WERI-Rb-1 (cell line): ENCODE results near the gene BLMH.
A peak's percentile ranks its signal among the peaks of the same experiment; 100 is the strongest.

ENCODE experiments used
- DNase-seq: peaks from one replicate; pipeline ENCODE4 v3.0.0-alpha.2; 2020
- H3K27ac ChIP-seq: fragments of 250-450 bp; sonication (Bioruptor Pico); 2 replicates; pipeline ENCODE4 v1.5.1; 2020; ENCODE audit warnings: mild to moderate bottlenecking, moderate library complexity
- H3K27me3 ChIP-seq: fragments of 250-450 bp; sonication (Bioruptor Pico); 2 replicates; pipeline ENCODE4 v1.5.1; 2021; ENCODE audit warnings: mild to moderate bottlenecking, low read depth, moderate library complexity; ENCODE audit not compliant: insufficient read depth, severe bottlenecking
- H3K36me3 ChIP-seq: fragments of 250-450 bp; sonication (Bioruptor Pico); 2 replicates; pipeline ENCODE4 v1.5.1; 2020; ENCODE audit warnings: mild to moderate bottlenecking, moderate library complexity
- H3K4me3 ChIP-seq: 2 replicates; pipeline ENCODE4 v1.5.1; 2011; ENCODE audit warnings: low read depth, mild to moderate bottlenecking, control low read depth, low read length
- H3K9me3 ChIP-seq: fragments of 250-450 bp; sonication (Bioruptor Pico); 2 replicates; pipeline ENCODE4 v1.5.1; 2021; ENCODE audit warnings: mild to moderate bottlenecking, moderate library complexity; ENCODE audit not compliant: severe bottlenecking
- CTCF ChIP-seq: IDR thresholded peaks from 2 replicates; pipeline ENCODE4 v1.5.1; 2011; ENCODE audit warnings: low read depth, mild to moderate bottlenecking, control low read depth, inconsistent platforms, low read length

BLMH gene

GRCh38 chr17:30239089-30239462, 52.7 kb downstream of the BLMH start:
- TF ChIP-seq CTCF, result no peak
- Histone ChIP-seq H3K4me3 (no peak overlapping the region), H3K36me3 (no peaks in the 10 kb centered on the region), H3K27ac (no peak overlapping the region), H3K27me3 (no peaks in the 10 kb centered on the region), H3K9me3 (no peaks in the 10 kb centered on the region)
- DNase-seq, result peak; percentile 33

- no peaks in the 10 kb centered on the region for H3K27me3 ChIP-seq
- H3K27ac ChIP-seq, result no peak overlapping the region
- no peaks in the 10 kb centered on the region for H3K36me3 ChIP-seq
- no peak for TF ChIP-seq CTCF
- no peaks in the 10 kb centered on the region for H3K9me3 ChIP-seq
- DNase-seq, result no peak
- no peak overlapping the region for H3K4me3 ChIP-seq
Observed at GRCh38 chr17:30238387-30239088, 53.2 kb downstream of the BLMH start.

- TF ChIP-seq CTCF, result no peak
- no peaks in the 10 kb centered on the region for H3K9me3 ChIP-seq
- no peak for DNase-seq
- no peaks in the 10 kb centered on the region for H3K36me3 ChIP-seq
- no peak overlapping the region for H3K27ac ChIP-seq
- H3K4me3 ChIP-seq, result no peak overlapping the region
- no peaks in the 10 kb centered on the region for H3K27me3 ChIP-seq
Observed at GRCh38 chr17:30238003-30238344, 53.8 kb downstream of the BLMH start.

GRCh38 chr17:30237296-30238002, 54.3 kb downstream of the BLMH start:
- Histone ChIP-seq H3K27me3 (no peaks in the 10 kb centered on the region), H3K4me3 (no peak overlapping the region), H3K27ac (no peak overlapping the region), H3K9me3 (no peaks in the 10 kb centered on the region), H3K36me3 (no peaks in the 10 kb centered on the region)
- TF ChIP-seq CTCF, result no peak
- no peak for DNase-seq

- Histone ChIP-seq H3K36me3 (no peaks in the 10 kb centered on the region), H3K9me3 (no peaks in the 10 kb centered on the region), H3K4me3 (no peak overlapping the region), H3K27me3 (no peaks in the 10 kb centered on the region), H3K27ac (no peak overlapping the region)
- no peak for TF ChIP-seq CTCF
- no peak for DNase-seq
Observed at GRCh38 chr17:30236766-30237165, 55.0 kb downstream of the BLMH start.

GRCh38 chr17:30236297-30236624, 55.5 kb downstream of the BLMH start:
- no peak for TF ChIP-seq CTCF
- DNase-seq, result no peak
- H3K27me3 ChIP-seq, result no peaks in the 10 kb centered on the region
- H3K36me3 ChIP-seq, result no peaks in the 10 kb centered on the region
- H3K27ac ChIP-seq, result no peak overlapping the region
- H3K4me3 ChIP-seq, result no peak overlapping the region
- H3K9me3 ChIP-seq, result no peaks in the 10 kb centered on the region
